ENCODE measurements around the gene RNF157. TPM values are rescaled to one million over a fixed set of nuclear protein-coding genes. Genes with fewer than 3 reads are reported as not detected.

RNF157 gene
- total RNA-seq, 1 donor from 2014 or later, result 17.8 TPM

DNA sequence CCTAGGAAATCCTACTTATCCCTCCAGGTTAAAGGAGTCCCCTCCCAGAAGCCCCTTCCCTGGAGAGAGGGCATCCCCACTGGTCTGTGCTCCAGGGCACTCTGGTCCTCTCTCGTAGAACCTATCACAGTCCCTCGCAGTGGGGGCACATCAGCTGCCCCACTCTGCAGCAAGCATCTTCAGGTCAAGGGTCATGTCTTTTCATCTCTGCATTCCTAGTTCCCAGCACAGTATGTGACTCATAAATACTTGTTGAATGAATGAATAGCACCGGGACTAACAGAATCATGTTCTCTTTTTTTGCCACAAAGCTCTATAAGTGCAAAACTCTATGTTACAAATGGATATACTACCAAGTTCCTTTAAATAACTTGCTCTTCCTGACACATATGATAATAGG lies 36.0 kb downstream of the RNF157 start:
- DNase-seq, result no peak
- H3K9me3 Mint-ChIP-seq (ENCODE audit: unreplicated experiment), result peaks cover 1% of the 10 kb centered on the region
- no peaks in the 10 kb centered on the region for H3K36me3 Mint-ChIP-seq (ENCODE audit: unreplicated experiment)
- no peak overlapping the region for H3K4me3 Mint-ChIP-seq (ENCODE audit: unreplicated experiment)
- no peaks in the 10 kb centered on the region for H3K4me1 Mint-ChIP-seq (ENCODE audit: low read depth, unreplicated experiment)
- peaks cover 2% of the 10 kb centered on the region for H3K27me3 Mint-ChIP-seq (ENCODE audit: unreplicated experiment)
- H3K27ac Mint-ChIP-seq (ENCODE audit: unreplicated experiment), result no peak overlapping the region
- TF ChIP-seq, protein P1, sequence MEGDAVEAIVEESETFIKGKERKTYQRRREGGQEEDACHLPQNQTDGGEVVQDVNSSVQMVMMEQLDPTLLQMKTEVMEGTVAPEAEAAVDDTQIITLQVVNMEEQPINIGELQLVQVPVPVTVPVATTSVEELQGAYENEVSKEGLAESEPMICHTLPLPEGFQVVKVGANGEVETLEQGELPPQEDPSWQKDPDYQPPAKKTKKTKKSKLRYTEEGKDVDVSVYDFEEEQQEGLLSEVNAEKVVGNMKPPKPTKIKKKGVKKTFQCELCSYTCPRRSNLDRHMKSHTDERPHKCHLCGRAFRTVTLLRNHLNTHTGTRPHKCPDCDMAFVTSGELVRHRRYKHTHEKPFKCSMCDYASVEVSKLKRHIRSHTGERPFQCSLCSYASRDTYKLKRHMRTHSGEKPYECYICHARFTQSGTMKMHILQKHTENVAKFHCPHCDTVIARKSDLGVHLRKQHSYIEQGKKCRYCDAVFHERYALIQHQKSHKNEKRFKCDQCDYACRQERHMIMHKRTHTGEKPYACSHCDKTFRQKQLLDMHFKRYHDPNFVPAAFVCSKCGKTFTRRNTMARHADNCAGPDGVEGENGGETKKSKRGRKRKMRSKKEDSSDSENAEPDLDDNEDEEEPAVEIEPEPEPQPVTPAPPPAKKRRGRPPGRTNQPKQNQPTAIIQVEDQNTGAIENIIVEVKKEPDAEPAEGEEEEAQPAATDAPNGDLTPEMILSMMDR (IDR thresholded peaks at IDR 0.05; ENCODE audit: partially characterized antibody, unreplicated experiment), result no peak

DNA sequence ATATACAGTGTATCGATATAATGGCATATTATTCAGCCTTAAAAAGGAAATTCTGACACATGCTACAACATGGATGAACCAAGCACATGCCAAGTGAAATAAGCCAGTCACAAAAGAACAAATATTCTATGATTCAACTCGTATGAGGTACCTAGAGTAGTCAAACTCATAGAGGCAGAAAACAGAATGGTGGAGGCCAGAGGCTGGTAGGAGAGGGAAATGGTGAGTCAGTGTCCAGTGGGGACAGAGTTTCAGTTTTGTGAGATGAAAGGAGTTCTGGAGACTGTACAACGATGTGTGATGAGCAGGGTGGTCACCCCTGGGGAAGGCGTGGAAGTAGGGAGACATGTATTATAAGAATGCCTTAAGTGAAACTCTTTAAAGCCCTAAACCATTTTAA lies 39.9 kb downstream of the RNF157 start:
- Mint-ChIP-seq H3K9me3 (ENCODE audit: unreplicated experiment) (peaks cover 2% of the 10 kb centered on the region), H3K4me1 (ENCODE audit: low read depth, unreplicated experiment) (peaks cover 4% of the 10 kb centered on the region), H3K27ac (ENCODE audit: unreplicated experiment) (no peak overlapping the region), H3K27me3 (ENCODE audit: unreplicated experiment) (peaks cover 2% of the 10 kb centered on the region), H3K4me3 (ENCODE audit: unreplicated experiment) (no peak overlapping the region), H3K36me3 (ENCODE audit: unreplicated experiment) (no peaks in the 10 kb centered on the region)
- TF ChIP-seq, protein P1 (IDR thresholded peaks at IDR 0.05; ENCODE audit: partially characterized antibody, unreplicated experiment), result no peak
- no peak for DNase-seq

DNA sequence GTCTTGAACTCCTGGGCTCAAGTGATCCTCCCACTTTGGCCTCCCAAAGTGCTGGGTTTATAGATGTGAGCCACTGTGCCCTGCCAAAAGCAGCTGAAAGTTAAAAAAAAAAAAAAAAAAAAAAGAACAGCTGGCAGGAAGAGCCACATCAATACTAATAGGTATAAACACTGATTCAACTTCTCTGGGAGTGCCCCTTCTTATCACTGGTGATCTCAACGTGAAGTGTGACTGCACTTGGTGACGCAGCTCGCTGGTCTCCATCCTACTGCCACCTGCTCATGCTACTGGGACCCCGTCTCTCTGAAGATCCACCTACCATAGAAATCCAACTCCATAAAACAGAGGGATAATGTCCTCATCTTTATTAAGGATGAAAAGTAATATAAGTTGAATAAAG lies 40.8 kb downstream of the RNF157 start:
- H3K9me3 Mint-ChIP-seq (ENCODE audit: unreplicated experiment), result peaks cover 2% of the 10 kb centered on the region
- no peak overlapping the region for H3K27ac Mint-ChIP-seq (ENCODE audit: unreplicated experiment)
- H3K4me1 Mint-ChIP-seq (ENCODE audit: low read depth, unreplicated experiment), result peaks cover 4% of the 10 kb centered on the region
- no peaks in the 10 kb centered on the region for H3K36me3 Mint-ChIP-seq (ENCODE audit: unreplicated experiment)
- no peak overlapping the region for H3K4me3 Mint-ChIP-seq (ENCODE audit: unreplicated experiment)
- TF ChIP-seq, protein P1 (IDR thresholded peaks at IDR 0.05; ENCODE audit: partially characterized antibody, unreplicated experiment), result no peak
- DNase-seq, result no peak
- H3K27me3 Mint-ChIP-seq (ENCODE audit: unreplicated experiment), result peaks cover 2% of the 10 kb centered on the region

DNA sequence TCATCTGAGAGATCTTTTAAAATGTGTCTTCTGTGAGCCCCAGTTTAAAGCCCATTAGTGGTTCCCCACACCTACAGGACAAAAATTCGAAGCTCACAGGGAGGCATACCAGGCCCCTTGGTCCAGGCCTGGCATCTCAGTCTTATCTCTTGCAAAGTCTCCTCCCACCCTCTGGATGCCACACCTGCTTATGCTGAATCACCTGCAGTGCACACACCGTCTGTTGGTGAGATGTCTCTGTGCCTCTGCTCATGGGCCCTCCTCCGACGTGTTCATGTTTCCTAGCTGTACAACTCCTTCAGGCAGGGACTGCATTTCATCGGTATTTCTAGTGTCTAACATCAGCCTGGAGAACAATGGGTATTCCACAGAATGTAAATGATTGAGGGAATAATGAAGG lies 41.6 kb downstream of the RNF157 start:
- H3K4me1 Mint-ChIP-seq (ENCODE audit: low read depth, unreplicated experiment), result peaks cover 4% of the 10 kb centered on the region
- H3K27ac Mint-ChIP-seq (ENCODE audit: unreplicated experiment), result no peak overlapping the region
- H3K36me3 Mint-ChIP-seq (ENCODE audit: unreplicated experiment), result no peaks in the 10 kb centered on the region
- H3K4me3 Mint-ChIP-seq (ENCODE audit: unreplicated experiment), result no peak overlapping the region
- TF ChIP-seq, protein P1 (IDR thresholded peaks at IDR 0.05; ENCODE audit: partially characterized antibody, unreplicated experiment), result no peak
- H3K9me3 Mint-ChIP-seq (ENCODE audit: unreplicated experiment), result peaks cover 2% of the 10 kb centered on the region
- peaks cover 2% of the 10 kb centered on the region for H3K27me3 Mint-ChIP-seq (ENCODE audit: unreplicated experiment)
- DNase-seq, result no peak

DNA sequence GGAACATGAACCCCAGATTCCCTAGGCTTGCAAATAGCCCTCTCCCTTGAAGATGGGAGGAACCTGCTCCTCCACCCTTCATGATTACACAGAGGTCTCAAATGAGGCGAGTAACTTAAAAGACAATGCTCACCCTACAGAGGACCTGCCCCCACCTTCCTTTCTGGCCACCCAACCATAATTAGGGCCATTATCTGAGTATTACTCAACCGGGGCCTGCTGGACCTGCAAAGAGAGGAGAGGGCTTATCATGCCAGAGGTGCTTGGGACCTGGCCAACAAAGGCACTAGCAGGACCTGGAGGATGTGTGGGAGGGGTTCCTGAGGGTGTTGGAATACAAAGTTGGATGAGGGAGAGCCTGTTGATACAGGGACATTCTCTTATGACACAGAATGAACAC lies 42.4 kb downstream of the RNF157 start:
- H3K27me3 Mint-ChIP-seq (ENCODE audit: unreplicated experiment), result peaks cover 2% of the 10 kb centered on the region
- no peak overlapping the region for H3K4me3 Mint-ChIP-seq (ENCODE audit: unreplicated experiment)
- H3K27ac Mint-ChIP-seq (ENCODE audit: unreplicated experiment), result no peak overlapping the region
- TF ChIP-seq, protein P1 (IDR thresholded peaks at IDR 0.05; ENCODE audit: partially characterized antibody, unreplicated experiment), result no peak
- DNase-seq, result no peak
- H3K36me3 Mint-ChIP-seq (ENCODE audit: unreplicated experiment), result no peaks in the 10 kb centered on the region
- peaks cover 2% of the 10 kb centered on the region for H3K9me3 Mint-ChIP-seq (ENCODE audit: unreplicated experiment)
- H3K4me1 Mint-ChIP-seq (ENCODE audit: low read depth, unreplicated experiment), result peaks cover 5% of the 10 kb centered on the region
